H1 (cell line): Measurements from ENCODE around the gene NUFIP2.

ENCODE experiments used
- EGR1 ChIP-seq: IDR thresholded peaks from 2 replicates; pipeline ENCODE4 v1.6.1; 2011; ENCODE audit warnings: low read depth, low read length, borderline replicate concordance
- POLR2AphosphoS5 ChIP-seq: IDR thresholded peaks from 2 replicates; pipeline ENCODE4 v1.6.1; 2011; ENCODE audit warnings: low read depth, low read length
- TF ChIP-seq, protein P1 (sequence below), 3 experiments: IDR thresholded peaks; 1 replicate in 2 of 3; 2 replicates in 1 of 3; pipeline versions ENCODE4 v1.5.1 to v1.6.1; 2011; ENCODE audit warnings: low read length in 3 of 3, mild to moderate bottlenecking in 3 of 3, inconsistent platforms in 2 of 3, low read depth in 1 of 3, moderate library complexity in 1 of 3; ENCODE audit not compliant: insufficient read depth in 1 of 3; ENCODE audit errors: control extremely low read depth in 1 of 3
- TF ChIP-seq, protein P2 (sequence below): IDR thresholded peaks from 2 replicates; pipeline ENCODE4 v1.6.1; 2011; ENCODE audit warnings: low read length, improper control_type of control experiment

DNA sequence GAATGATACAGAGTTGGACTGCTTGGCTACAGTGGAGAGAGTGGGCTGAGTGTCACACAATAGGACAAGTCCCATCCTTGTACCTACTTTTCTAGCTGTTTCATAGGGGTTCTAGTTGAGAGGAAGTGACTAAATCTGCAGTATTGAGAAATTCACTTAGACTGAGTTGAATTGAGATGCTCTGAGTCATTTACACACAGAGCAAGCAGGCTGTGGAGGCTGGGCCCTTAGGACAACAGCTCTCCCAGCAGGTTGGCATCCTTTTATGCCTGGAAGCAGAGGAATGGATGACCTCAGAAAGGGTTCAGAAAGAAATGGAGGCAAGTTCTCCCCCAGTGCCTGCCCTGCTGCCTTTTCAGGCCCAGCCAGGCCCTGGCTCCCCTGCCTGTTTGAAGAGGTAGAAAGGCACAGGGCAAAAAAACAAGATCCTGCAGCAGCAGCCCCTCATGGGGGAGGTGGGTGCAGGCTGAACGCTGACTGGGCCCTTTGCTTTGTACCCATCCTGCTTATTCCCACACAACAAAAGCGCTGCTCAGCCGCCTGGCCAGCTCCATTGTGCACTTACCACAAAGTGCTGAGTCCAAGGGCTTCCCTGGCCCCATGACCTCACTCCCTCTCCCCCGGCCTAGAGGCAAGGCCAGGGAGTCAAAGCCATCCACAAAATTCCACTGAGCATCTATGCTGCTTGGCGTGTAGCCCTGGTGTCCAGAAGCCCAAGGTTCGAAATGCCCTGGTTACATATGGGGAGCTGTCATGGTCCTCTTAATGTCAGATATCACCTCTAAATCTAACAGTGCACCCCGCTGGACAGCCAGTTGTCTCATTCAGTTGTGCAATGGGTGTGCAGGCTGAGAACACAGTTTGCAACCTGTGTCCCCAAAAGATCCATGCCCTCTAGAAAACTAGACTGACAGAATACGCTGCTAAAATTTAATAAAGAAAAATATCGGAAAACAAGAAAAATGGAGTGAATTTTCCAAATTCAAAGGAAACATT is 52.7 kb downstream of the NUFIP2 start:
- TF ChIP-seq, protein P1, sequence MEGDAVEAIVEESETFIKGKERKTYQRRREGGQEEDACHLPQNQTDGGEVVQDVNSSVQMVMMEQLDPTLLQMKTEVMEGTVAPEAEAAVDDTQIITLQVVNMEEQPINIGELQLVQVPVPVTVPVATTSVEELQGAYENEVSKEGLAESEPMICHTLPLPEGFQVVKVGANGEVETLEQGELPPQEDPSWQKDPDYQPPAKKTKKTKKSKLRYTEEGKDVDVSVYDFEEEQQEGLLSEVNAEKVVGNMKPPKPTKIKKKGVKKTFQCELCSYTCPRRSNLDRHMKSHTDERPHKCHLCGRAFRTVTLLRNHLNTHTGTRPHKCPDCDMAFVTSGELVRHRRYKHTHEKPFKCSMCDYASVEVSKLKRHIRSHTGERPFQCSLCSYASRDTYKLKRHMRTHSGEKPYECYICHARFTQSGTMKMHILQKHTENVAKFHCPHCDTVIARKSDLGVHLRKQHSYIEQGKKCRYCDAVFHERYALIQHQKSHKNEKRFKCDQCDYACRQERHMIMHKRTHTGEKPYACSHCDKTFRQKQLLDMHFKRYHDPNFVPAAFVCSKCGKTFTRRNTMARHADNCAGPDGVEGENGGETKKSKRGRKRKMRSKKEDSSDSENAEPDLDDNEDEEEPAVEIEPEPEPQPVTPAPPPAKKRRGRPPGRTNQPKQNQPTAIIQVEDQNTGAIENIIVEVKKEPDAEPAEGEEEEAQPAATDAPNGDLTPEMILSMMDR (IDR thresholded peaks at IDR 0.05; ENCODE audit: control extremely low read depth in 1 of 3, insufficient read depth in 1 of 3, low read depth in 1 of 3, low read length in 3 of 3): no peak
- TF ChIP-seq POLR2AphosphoS5 (no peak), EGR1 (no peak)
- TF ChIP-seq, protein P2, sequence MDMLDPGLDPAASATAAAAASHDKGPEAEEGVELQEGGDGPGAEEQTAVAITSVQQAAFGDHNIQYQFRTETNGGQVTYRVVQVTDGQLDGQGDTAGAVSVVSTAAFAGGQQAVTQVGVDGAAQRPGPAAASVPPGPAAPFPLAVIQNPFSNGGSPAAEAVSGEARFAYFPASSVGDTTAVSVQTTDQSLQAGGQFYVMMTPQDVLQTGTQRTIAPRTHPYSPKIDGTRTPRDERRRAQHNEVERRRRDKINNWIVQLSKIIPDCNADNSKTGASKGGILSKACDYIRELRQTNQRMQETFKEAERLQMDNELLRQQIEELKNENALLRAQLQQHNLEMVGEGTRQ: no peak
